HEK293 (cell line): ENCODE data around the gene REC8.

Experiments
- BCL11A ChIP-seq: fragments of 450-650 bp; formaldehyde crosslinking; IDR thresholded peaks from 2 replicates; pipeline ENCODE4 v1.5.1; 2016; ENCODE audit warnings: low read depth, missing biosample characterization, missing genetic modification characterization
- KLF10 ChIP-seq: fragments of 450-650 bp; IDR thresholded peaks from 2 replicates; pipeline ENCODE4 v1.5.1; 2018; ENCODE audit warnings: missing biosample characterization, mild to moderate bottlenecking, missing genetic modification characterization
- KLF17 ChIP-seq: fragments of 450-650 bp; formaldehyde crosslinking; IDR thresholded peaks from 2 replicates; pipeline ENCODE4 v1.5.1; 2016; ENCODE audit warnings: missing biosample characterization, missing genetic modification characterization
- KLF8 ChIP-seq: fragments of 450-650 bp; formaldehyde crosslinking; IDR thresholded peaks from 2 replicates; pipeline ENCODE4 v1.5.1; 2016; ENCODE audit warnings: missing biosample characterization, missing genetic modification characterization
- PRDM2 ChIP-seq: fragments of 450-650 bp; formaldehyde crosslinking; IDR thresholded peaks from 2 replicates; pipeline ENCODE4 v1.5.1; 2016; ENCODE audit warnings: missing biosample characterization, missing genetic modification characterization, borderline replicate concordance
- PRDM4 ChIP-seq: fragments of 450-650 bp; formaldehyde crosslinking; IDR thresholded peaks from 2 replicates; pipeline ENCODE4 v1.5.1; 2017; ENCODE audit warnings: missing biosample characterization, missing genetic modification characterization
- SP7 ChIP-seq: fragments of 450-650 bp; formaldehyde crosslinking; IDR thresholded peaks from 2 replicates; pipeline ENCODE4 v1.5.1; 2016; ENCODE audit warnings: missing biosample characterization, missing genetic modification characterization
- ZBTB17 ChIP-seq: fragments of 450-650 bp; formaldehyde crosslinking; IDR thresholded peaks from 2 replicates; pipeline ENCODE4 v1.5.1; 2016; ENCODE audit warnings: missing biosample characterization, missing genetic modification characterization
- ZBTB26 ChIP-seq: fragments of 450-650 bp; formaldehyde crosslinking; optimal IDR thresholded peaks from 2 replicates; pipeline ENCODE3; 2016; ENCODE audit warnings: missing biosample characterization, mild to moderate bottlenecking, missing genetic modification characterization
- ZBTB8A ChIP-seq: fragments of 450-650 bp; formaldehyde crosslinking; IDR thresholded peaks from 2 replicates; pipeline ENCODE4 v1.5.1; 2016; ENCODE audit warnings: missing biosample characterization, missing genetic modification characterization
- ZNF148 ChIP-seq: fragments of 450-650 bp; formaldehyde crosslinking; IDR thresholded peaks from 2 replicates; pipeline ENCODE4 v1.5.0; 2017; ENCODE audit warnings: missing biosample characterization, missing genetic modification characterization, borderline replicate concordance
- ZNF169 ChIP-seq: fragments of 450-650 bp; formaldehyde crosslinking; IDR thresholded peaks from 2 replicates; pipeline ENCODE4 v1.5.1; 2016; ENCODE audit warnings: missing biosample characterization, missing genetic modification characterization
- ZNF280D ChIP-seq: fragments of 450-650 bp; formaldehyde crosslinking; IDR thresholded peaks from 2 replicates; pipeline ENCODE4 v1.5.1; 2016; ENCODE audit warnings: missing biosample characterization, missing genetic modification characterization
- ZNF292 ChIP-seq: fragments of 450-650 bp; formaldehyde crosslinking; IDR thresholded peaks from 2 replicates; pipeline ENCODE4 v1.5.1; 2016; ENCODE audit warnings: low read depth, missing biosample characterization, missing genetic modification characterization, borderline replicate concordance
- ZNF692 ChIP-seq: fragments of 450-650 bp; formaldehyde crosslinking; IDR thresholded peaks from 2 replicates; pipeline ENCODE4 v1.5.1; 2016; ENCODE audit warnings: missing biosample characterization, missing genetic modification characterization
- ZSCAN5A ChIP-seq: fragments of 450-650 bp; formaldehyde crosslinking; IDR thresholded peaks from 2 replicates; pipeline ENCODE4 v1.5.1; 2016; ENCODE audit warnings: missing biosample characterization, missing genetic modification characterization

Gene REC8

GRCh38 chr14:24146978-24147760 lies 24.7 kb upstream of the REC8 start, which contains the start of gene RNF31 (continued):
- TF ChIP-seq ZNF692 (tag by site-specific recombination) (no peak), SP7 (tag by site-specific recombination) (peak; percentile 53), ZNF169 (tag by site-specific recombination) (no peak), ZBTB8A (tag by site-specific recombination) (no peak), PRDM2 (tag by site-specific recombination) (no peak), KLF8 (tag by site-specific recombination) (peak; percentile 69; the same call in 1 of the 2 replicates), ZBTB17 (tag by site-specific recombination) (no peak; the same call in 1 of the 2 replicates), ZSCAN5A (tag by site-specific recombination) (0 out of 2 replicates have a peak, but pooled peaks have one; percentile 36), BCL11A (no peak), KLF10 (tag by site-specific recombination) (peak; percentile 93), ZNF148 (no peak), ZBTB26 (tag by site-specific recombination) (peak; percentile 28), ZNF292 (tag by site-specific recombination) (no peak), KLF17 (tag by site-specific recombination) (peak; percentile 78; the same call in 1 of the 2 replicates), ZNF280D (tag by site-specific recombination) (no peak), PRDM4 (tag by site-specific recombination) (no peak)
